ENCODE results near the gene LBHD2. TPM values are rescaled to one million over a fixed set of nuclear protein-coding genes. Genes with fewer than 3 reads are reported as not detected.
"Not testable (repeated sequence)": the region's sequence is repeated elsewhere in the genome, so short reads cannot be mapped to it uniquely, and the experiment has no call there.

LBHD2 gene
- not detected for total RNA-seq
- long read RNA-seq, donor 1: 0 reads
- long read RNA-seq, donor 2: 0 reads

GRCh38 chr14:103084021-103084919 is at the start of gene LBHD2:
LBHD2 (plus strand) TSS chr14:103084210; CDS start chr14:103086013, 1,803 bp downstream.
- intact Hi-C loops (cut with DNase I): no loop called here
- DNase-seq (ENCODE audit: low spot score): no peak

- DNase-seq (ENCODE audit: low spot score): no peak
- intact Hi-C loops (cut with DNase I): no loop called here
Observed at GRCh38 chr14:103041464-103041863, 42.5 kb upstream of the LBHD2 start.

DNA sequence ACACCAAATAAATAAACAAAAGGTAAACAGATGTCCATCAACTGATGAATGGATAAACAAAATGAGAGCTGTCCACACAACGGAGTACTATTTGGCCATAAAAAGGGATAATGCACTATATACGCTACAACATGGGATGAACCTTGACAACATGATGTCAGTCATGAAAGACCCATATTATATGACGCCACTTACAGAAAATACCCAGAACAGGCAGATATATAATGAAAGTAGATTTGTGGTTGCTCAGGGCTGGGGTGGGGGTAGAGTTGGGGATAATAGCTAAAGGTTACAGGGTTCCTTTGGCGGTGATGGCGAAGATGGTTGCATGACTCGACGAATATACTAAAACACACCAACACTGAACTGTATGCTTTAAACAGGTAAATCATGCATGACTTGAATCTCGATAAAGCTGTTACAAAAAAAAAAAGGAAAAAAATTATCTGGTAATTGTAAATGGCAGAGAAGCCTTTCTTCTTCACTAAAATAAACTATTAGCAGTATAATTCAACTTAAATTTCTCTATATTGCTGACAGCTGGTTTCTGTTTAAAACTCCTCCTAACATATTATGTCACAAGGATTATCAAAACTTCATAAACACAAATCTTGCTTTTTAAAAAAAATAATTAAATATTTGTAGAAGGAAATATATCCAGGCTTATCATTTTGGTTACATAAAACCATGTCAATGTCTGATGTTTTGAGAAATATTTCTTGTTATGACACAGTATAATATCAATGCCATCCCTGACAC is 40.6 kb upstream of the LBHD2 start:
- intact Hi-C loops (cut with DNase I): no loop called here

DNA sequence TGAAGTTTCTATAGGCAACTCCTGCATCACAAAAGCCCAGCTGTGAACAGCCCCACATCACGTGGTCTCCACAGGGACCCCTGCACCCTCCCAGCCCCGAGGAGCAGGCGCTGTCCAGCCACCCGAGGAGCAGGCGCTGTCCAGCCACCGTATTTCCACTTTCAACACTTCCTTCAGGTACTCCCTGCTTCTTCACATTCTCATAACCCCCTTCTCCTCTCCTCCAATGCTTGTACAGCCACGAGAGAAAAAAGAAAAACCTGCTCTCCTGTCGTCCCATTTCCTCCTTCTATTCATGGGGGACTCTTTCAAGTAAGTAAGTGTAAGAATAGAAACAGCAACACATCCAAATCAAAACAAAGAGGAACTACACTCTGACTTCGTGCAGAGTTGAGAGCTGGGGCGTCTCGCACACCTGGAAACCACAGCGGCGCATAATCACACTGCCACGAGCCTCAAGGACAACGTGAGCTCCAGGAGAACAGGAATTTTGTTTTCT is 38.6 kb upstream of the LBHD2 start:
- intact Hi-C loops (cut with DNase I): no loop called here

More for the DNA sequence above, 40.6 kb upstream of the LBHD2 start:
- no peak for DNase-seq (ENCODE audit: low spot score)

DNA sequence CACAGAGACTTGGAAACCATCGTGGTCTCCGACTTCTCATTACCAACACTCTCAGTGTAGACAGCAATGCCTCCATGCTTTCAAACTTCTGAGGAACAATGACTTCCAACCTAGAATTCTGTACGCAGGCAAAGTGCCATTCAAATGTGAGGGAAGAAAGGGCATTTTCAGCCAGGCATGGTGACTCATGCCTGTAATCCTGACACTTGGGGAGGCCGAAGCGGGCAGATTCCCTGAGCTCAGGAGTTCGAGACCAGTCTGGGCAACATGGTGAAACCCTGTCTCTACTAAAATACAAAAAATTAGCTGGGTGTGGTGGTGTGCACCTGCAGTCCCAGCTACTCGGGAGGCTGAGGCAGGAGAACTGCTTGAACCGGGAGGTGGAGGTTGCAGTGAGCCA is 36.6 kb upstream of the LBHD2 start:
- intact Hi-C loops (cut with DNase I); DNase-seq (ENCODE audit: low spot score): not testable (repeated sequence)

More for the DNA sequence above, 38.6 kb upstream of the LBHD2 start:
- no peak for DNase-seq (ENCODE audit: low spot score)

DNA sequence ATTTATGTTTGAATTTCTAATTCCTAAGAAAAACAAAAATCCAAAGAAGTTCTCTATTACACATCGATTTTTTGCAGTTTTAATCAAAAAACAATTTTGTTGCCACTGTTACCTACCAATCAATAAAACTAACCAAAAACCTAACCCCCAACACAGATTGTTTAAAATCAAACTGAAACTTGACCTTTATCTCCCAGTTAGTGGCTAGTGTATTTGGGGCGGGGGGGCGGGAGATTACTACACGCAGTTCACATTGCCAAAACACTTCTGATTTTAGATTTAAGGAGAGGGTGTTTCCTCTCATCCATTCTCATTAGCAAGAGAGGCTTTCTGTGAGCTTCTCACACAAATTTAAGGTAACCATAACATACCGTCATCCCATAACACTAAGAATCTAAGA is 33.1 kb upstream of the LBHD2 start:
- no peak for DNase-seq (ENCODE audit: low spot score)
- intact Hi-C loops (cut with DNase I): no loop called here

DNA sequence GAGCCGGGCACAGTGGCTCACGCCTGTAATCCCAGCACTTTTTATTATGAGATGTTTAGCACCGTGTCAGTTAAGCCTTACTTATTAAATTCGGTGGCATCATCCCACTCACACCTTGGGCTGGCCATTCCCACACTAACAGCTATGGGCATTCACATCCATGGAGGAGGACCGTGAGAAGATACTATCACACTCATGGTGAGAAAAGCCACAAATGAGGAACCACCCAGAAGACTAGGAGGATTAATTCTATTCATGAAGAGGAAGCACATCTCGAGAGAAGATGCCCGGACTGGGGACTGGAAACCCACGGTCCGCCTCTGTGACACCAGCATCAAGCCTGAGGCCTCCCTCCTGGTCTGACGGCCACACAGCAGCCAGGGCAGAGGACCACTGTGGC is 31.6 kb upstream of the LBHD2 start:
- no peak for DNase-seq (ENCODE audit: low spot score)
- intact Hi-C loops (cut with DNase I): no loop called here

- no peak for DNase-seq (ENCODE audit: low spot score)
- intact Hi-C loops (cut with DNase I): loop anchor here in 1 of 2 donors (5.0 kb wide), 1 partner anchor 33 kb away; no protein-coding TSS in a partner anchor
Observed at GRCh38 chr14:103055695-103056094, 28.3 kb upstream of the LBHD2 start.

DNA sequence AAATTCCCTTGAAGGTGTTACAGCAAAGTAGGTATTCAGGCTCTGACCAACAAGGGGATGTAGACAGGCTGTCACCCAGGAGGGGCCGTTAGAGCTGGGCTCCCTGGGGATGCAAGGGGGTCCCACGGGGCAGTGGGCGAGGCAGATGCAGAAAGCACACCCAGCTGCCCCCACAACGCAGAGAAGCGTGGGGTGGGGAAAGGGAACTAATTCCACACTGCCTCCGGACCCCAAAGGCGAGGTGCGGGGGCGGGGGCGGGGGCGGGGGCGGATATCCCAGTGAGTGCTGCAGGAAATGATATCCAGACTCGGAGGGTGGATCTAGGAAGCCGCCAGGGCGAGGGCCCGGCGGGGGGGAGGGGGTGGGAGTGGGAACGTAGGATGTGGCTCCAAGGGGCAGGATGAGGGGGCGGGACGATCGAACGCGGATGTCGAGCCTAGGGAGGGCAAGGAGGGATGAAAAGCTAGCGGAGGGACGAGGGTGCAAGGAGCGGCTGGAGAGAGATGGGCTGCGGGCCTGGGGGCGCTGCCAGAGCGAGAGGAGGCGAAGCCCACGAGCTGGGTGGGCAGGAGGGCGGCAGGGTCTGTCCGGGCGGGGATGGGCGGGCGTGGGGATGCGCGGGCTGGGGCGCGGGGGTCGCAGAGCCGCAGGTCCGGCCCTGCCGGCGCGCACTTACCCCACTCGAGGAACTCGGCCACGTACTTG is 27.5 kb upstream of the LBHD2 start:
- intact Hi-C loops (cut with DNase I): loop anchor here in 1 of 2 donors (5.0 kb wide), 1 partner anchor 34 kb away; no protein-coding TSS in a partner anchor
- DNase-seq (ENCODE audit: low spot score): peak; percentile 92

GRCh38 chr14:103057028-103057371 is 27.0 kb upstream of the LBHD2 start:
- intact Hi-C loops (cut with DNase I): loop anchor here in 1 of 2 donors (5.0 kb wide), 1 partner anchor 35 kb away; no protein-coding TSS in a partner anchor
- no peak for DNase-seq (ENCODE audit: low spot score)

- intact Hi-C loops (cut with DNase I): loop anchor here in 1 of 2 donors (5.0 kb wide), 1 partner anchor 35 kb away; no protein-coding TSS in a partner anchor
- peak; percentile 95 for DNase-seq (ENCODE audit: low spot score)
Observed at GRCh38 chr14:103057372-103058163, 26.4 kb upstream of the LBHD2 start, which contains the start of gene CDC42BPB. CDC42BPB (minus strand) TSS chr14:103057549; CDS start chr14:103057173, 376 bp downstream.

- peak; percentile 66 for DNase-seq (ENCODE audit: low spot score)
Observed at GRCh38 chr14:103058164-103059055, 25.6 kb upstream of the LBHD2 start.

GRCh38 chr14:103059556-103059955 is 24.5 kb upstream of the LBHD2 start:
- intact Hi-C loops (cut with DNase I): loop anchor here in 1 of 2 donors (5.0 kb wide), 1 partner anchor 37 kb away; no protein-coding TSS in a partner anchor
- peak; percentile 65 for DNase-seq (ENCODE audit: low spot score)

More at GRCh38 chr14:103058164-103059055, 25.6 kb upstream of the LBHD2 start:
- intact Hi-C loops (cut with DNase I): loop anchor here in 1 of 2 donors (5.0 kb wide), 1 partner anchor 36 kb away; no protein-coding TSS in a partner anchor

- intact Hi-C loops (cut with DNase I): loop anchor here in 1 of 2 donors (5.0 kb wide), 1 partner anchor 641 kb away; no protein-coding TSS in a partner anchor
- no peak for DNase-seq (ENCODE audit: low spot score)
Observed at GRCh38 chr14:103061482-103061976, 22.5 kb upstream of the LBHD2 start.

- intact Hi-C loops (cut with DNase I): loop anchor here in 1 of 2 donors (5.0 kb wide), 1 partner anchor 638 kb away; no protein-coding TSS in a partner anchor
- no peak for DNase-seq (ENCODE audit: low spot score)
Observed at GRCh38 chr14:103064436-103064835, 19.6 kb upstream of the LBHD2 start.

GRCh38 chr14:103064978-103065377 is 19.0 kb upstream of the LBHD2 start:
- peak; percentile 52 for DNase-seq (ENCODE audit: low spot score)
- intact Hi-C loops (cut with DNase I): loop anchor here in 1 of 2 donors (5.0 kb wide), 1 partner anchor 637 kb away; no protein-coding TSS in a partner anchor

GRCh38 chr14:103065861-103066260 is 18.1 kb upstream of the LBHD2 start:
- intact Hi-C loops (cut with DNase I): no loop called here
- no peak for DNase-seq (ENCODE audit: low spot score)
